H1 (cell line): ENCODE measurements around the gene MACROD2. TPM values are rescaled to one million over a fixed set of nuclear protein-coding genes. Genes with fewer than 3 reads are reported as not detected.

Experiments
- CTCF ChIA-PET: fragments of 300-600 bp; sonication (Branson Sonifier 250); formaldehyde crosslinking; loops from one replicate; lab custom pipeline; 2021; ENCODE audit not compliant: partially characterized antibody; lab: Charles Lee
- POLR2A ChIA-PET: fragments of 300-600 bp; sonication (Branson Sonifier 250); formaldehyde crosslinking; loops from one replicate; lab custom pipeline; 2021; ENCODE audit warnings: inconsistent platforms; ENCODE audit not compliant: partially characterized antibody; lab: Charles Lee
- DNase-seq, 2 experiments: peaks; one replicate each; pipeline versions ENCODE4 v3.0.0 to v3.0.0-alpha.2; 2010 to 2022; ENCODE audit warnings: low spot score in 2 of 2, low read depth in 1 of 2, mixed read lengths in 1 of 2
- FAIRE-seq: peaks from 2 replicates; lab custom pipeline; 2011; peaks lifted over from hg19 to GRCh38; lab: Jason Lieb, UNC
- H2AFZ ChIP-seq: 2 replicates; pipeline ENCODE4 v1.8.1; 2012; ENCODE audit warnings: low read length, inconsistent platforms
- H2AK5ac ChIP-seq: 2 replicates; pipeline ENCODE4 v1.6.1; 2013; ENCODE audit warnings: low read depth, low read length
- H2BK120ac ChIP-seq: replicated peaks from 2 replicates; pipeline ENCODE3; 2013; ENCODE audit warnings: low read depth, low read length, inconsistent platforms
- H2BK12ac ChIP-seq: 2 replicates; pipeline ENCODE4 v1.6.1; 2013; ENCODE audit warnings: low read depth, low read length
- H2BK15ac ChIP-seq: 2 replicates; pipeline ENCODE4 v1.6.1; 2013; ENCODE audit warnings: low read length
- H2BK20ac ChIP-seq: 2 replicates; pipeline ENCODE4 v1.6.1; 2013; ENCODE audit warnings: low read length
- H2BK5ac ChIP-seq: 2 replicates; pipeline ENCODE4 v1.6.1; 2013; ENCODE audit warnings: low read depth, low read length
- H3K14ac ChIP-seq: 2 replicates; pipeline ENCODE4 v1.6.1; 2013; ENCODE audit warnings: inconsistent platforms; ENCODE audit not compliant: insufficient read length
- H3K18ac ChIP-seq: 2 replicates; pipeline ENCODE4 v1.6.1; 2013; ENCODE audit warnings: low read length; ENCODE audit errors: extremely low read depth
- H3K23ac ChIP-seq: 2 replicates; pipeline ENCODE4 v1.6.1; 2013; ENCODE audit warnings: inconsistent platforms; ENCODE audit not compliant: insufficient read length
- H3K23me2 ChIP-seq: 2 replicates; pipeline ENCODE4 v1.6.1; 2013; ENCODE audit warnings: low read depth, low read length
- H3K27ac ChIP-seq: 2 replicates; pipeline ENCODE4 v1.6.1; 2011; ENCODE audit warnings: low read depth, low read length, inconsistent platforms
- H3K27me3 ChIP-seq, 4 experiments: replicated peaks in 1 of 4; 1 replicate in 1 of 4; 2 replicates in 3 of 4; pipeline versions ENCODE4 v1.6.1 to v1.8.1; 2011 to 2013; ENCODE audit warnings: low read length in 3 of 4, mild to moderate bottlenecking in 3 of 4, inconsistent platforms in 2 of 4, mixed read lengths in 2 of 4, moderate library complexity in 1 of 4; ENCODE audit not compliant: control insufficient read depth in 3 of 4, insufficient read depth in 3 of 4; ENCODE audit errors: extremely low read depth in 1 of 4
- H3K36me3 ChIP-seq, 4 experiments: 2 replicates each; pipeline versions ENCODE4 v1.6.1 to v1.8.1; 2011 to 2013; ENCODE audit warnings: mild to moderate bottlenecking in 4 of 4, low read length in 3 of 4, moderate library complexity in 2 of 4, control low read depth in 1 of 4, inconsistent platforms in 1 of 4; ENCODE audit not compliant: insufficient read depth in 4 of 4, control insufficient read depth in 2 of 4
- H3K4ac ChIP-seq: replicated peaks from 2 replicates; pipeline ENCODE3; 2013; ENCODE audit warnings: low read length, low read depth, mixed read lengths, inconsistent platforms; ENCODE audit not compliant: insufficient read length
- H3K4me1 ChIP-seq, 4 experiments: replicated peaks in 1 of 4; 1 replicate in 1 of 4; 2 replicates in 3 of 4; pipeline versions ENCODE4 v1.6.1 to v1.8.1; 2011 to 2013; ENCODE audit warnings: low read length in 3 of 4, inconsistent platforms in 2 of 4, mixed read lengths in 1 of 4; ENCODE audit not compliant: insufficient read depth in 4 of 4, control insufficient read depth in 3 of 4
- H3K4me2 ChIP-seq, 2 experiments: 2 replicates each; pipeline versions ENCODE4 v1.6.1 to v1.8.1; 2011 to 2013; ENCODE audit warnings: low read depth in 2 of 2, low read length in 2 of 2, control low read depth in 1 of 2, inconsistent platforms in 1 of 2, mild to moderate bottlenecking in 1 of 2; ENCODE audit not compliant: insufficient read depth in 1 of 2
- H3K4me3 ChIP-seq, 4 experiments: fragments of 200-600, 300-600 bp in 1 of 4; sonication (generic), shearing (Covaris generic), sonication (Bioruptor Twin) in 1 of 4; 2 replicates each; pipeline versions ENCODE4 v1.5.1 to v1.8.1; 2011 to 2016; ENCODE audit warnings: low read length in 4 of 4, low read depth in 3 of 4, control low read depth in 2 of 4, inconsistent platforms in 2 of 4, mild to moderate bottlenecking in 2 of 4, mixed read lengths in 1 of 4, moderate library complexity in 1 of 4; ENCODE audit not compliant: insufficient read depth in 2 of 4; ENCODE audit errors: extremely low read depth in 1 of 4
- H3K56ac ChIP-seq: replicated peaks from 2 replicates; pipeline ENCODE3; 2013; ENCODE audit warnings: low read depth, mild to moderate bottlenecking, mixed read lengths, low read length, inconsistent platforms; ENCODE audit not compliant: insufficient read length
- H3K79me1 ChIP-seq: 2 replicates; pipeline ENCODE4 v1.6.1; 2013; ENCODE audit warnings: low read depth, low read length, control low read depth
- H3K79me2 ChIP-seq, 2 experiments: 2 replicates each; pipeline versions ENCODE4 v1.6.1 to v1.8.1; 2012 to 2013; ENCODE audit warnings: low read length in 2 of 2, mild to moderate bottlenecking in 2 of 2, inconsistent platforms in 1 of 2; ENCODE audit not compliant: insufficient read depth in 2 of 2, control insufficient read depth in 1 of 2
- H3K9ac ChIP-seq, 4 experiments: replicated peaks in 1 of 4; 1 replicate in 1 of 4; 2 replicates in 3 of 4; pipeline versions ENCODE4 v1.6.1 to v1.8.1; 2011 to 2013; ENCODE audit warnings: low read depth in 3 of 4, low read length in 3 of 4, control low read depth in 2 of 4, mild to moderate bottlenecking in 2 of 4, moderate library complexity in 2 of 4, inconsistent platforms in 1 of 4; ENCODE audit errors: extremely low read depth in 1 of 4
- H3K9me3 ChIP-seq, 2 experiments: 2 replicates each; pipeline versions ENCODE4 v1.6.1 to v1.8.1; 2012 to 2013; ENCODE audit warnings: mild to moderate bottlenecking in 2 of 2, moderate library complexity in 2 of 2, control low read depth in 1 of 2, inconsistent platforms in 1 of 2, low read depth in 1 of 2, low read length in 1 of 2, mixed read lengths in 1 of 2; ENCODE audit not compliant: insufficient read depth in 2 of 2
- H4K20me1 ChIP-seq, 2 experiments: replicated peaks in 1 of 2; 2 replicates each; pipeline versions ENCODE3 to v1.8.1; 2011 to 2013; ENCODE audit warnings: inconsistent platforms in 2 of 2, low read length in 2 of 2, mild to moderate bottlenecking in 1 of 2; ENCODE audit not compliant: insufficient read depth in 2 of 2, control insufficient read depth in 1 of 2
- H4K5ac ChIP-seq: 2 replicates; pipeline ENCODE4 v1.6.1; 2013; ENCODE audit warnings: low read length, low read depth, mixed read lengths, inconsistent platforms; ENCODE audit not compliant: insufficient read length
- H4K8ac ChIP-seq: 2 replicates; pipeline ENCODE4 v1.8.0; 2013; ENCODE audit warnings: mild to moderate bottlenecking, moderate library complexity, low read length, inconsistent platforms; ENCODE audit not compliant: insufficient read depth; ENCODE audit errors: extremely low read depth
- H4K91ac ChIP-seq: replicated peaks from 2 replicates; pipeline ENCODE3; 2013; ENCODE audit warnings: low read length, mixed read lengths, inconsistent platforms; ENCODE audit not compliant: insufficient read length
- BACH1 ChIP-seq: IDR thresholded peaks from 2 replicates; pipeline ENCODE4 v1.6.1; 2012; ENCODE audit warnings: low read length, improper control_type of control experiment
- CTBP2 ChIP-seq: IDR thresholded peaks from 2 replicates; pipeline ENCODE4 v1.7.0; 2011; ENCODE audit warnings: borderline replicate concordance, mild to moderate bottlenecking, moderate library complexity, mixed read lengths, low read length; ENCODE audit not compliant: insufficient read depth, insufficient read length
- FOSL1 ChIP-seq: IDR thresholded peaks from 2 replicates; pipeline ENCODE4 v1.6.1; 2011; ENCODE audit warnings: mild to moderate bottlenecking, low read depth, low read length, moderate library complexity; ENCODE audit not compliant: insufficient read depth
- KDM5A ChIP-seq: fragments of 200-600 bp; IDR thresholded peaks from 2 replicates; pipeline ENCODE4 v1.7.1; 2012; ENCODE audit warnings: mild to moderate bottlenecking, low read length, inconsistent platforms, mixed read lengths
- POLR2AphosphoS5 ChIP-seq: IDR thresholded peaks from 2 replicates; pipeline ENCODE4 v1.6.1; 2011; ENCODE audit warnings: low read depth, low read length
- SIRT6 ChIP-seq: IDR thresholded peaks from one replicate; pipeline ENCODE4 v1.7.1; 2012; ENCODE audit warnings: low read length, inconsistent platforms
- SP1 ChIP-seq: IDR thresholded peaks from 2 replicates; pipeline ENCODE4 v1.6.1; 2011; ENCODE audit warnings: low read depth, low read length
- TEAD4 ChIP-seq: IDR thresholded peaks from 2 replicates; pipeline ENCODE4 v1.6.1; 2012; ENCODE audit warnings: low read depth, low read length, inconsistent platforms, mixed read lengths
- WGBS, 2 experiments: shearing (Covaris generic) in 1 of 2; methylation state at CpG; one replicate each; pipeline versions ENCODE4 v1.1.6 to v1.1.7; 2013 to 2015; ENCODE audit warnings: low lambda C conversion rate in 2 of 2, mixed read lengths in 2 of 2, inconsistent platforms in 1 of 2, low coverage in 1 of 2, missing lambda C conversion rate in 1 of 2; ENCODE audit not compliant: insufficient replicate concordance in 2 of 2, insufficient coverage in 1 of 2, insufficient read length in 1 of 2; ENCODE audit errors: extremely low coverage in 1 of 2, missing lambda C conversion rate in 1 of 2; 5-methylcytosine and 5-hydroxymethylcytosine counted together
- polyA plus RNA-seq, 7 experiments: library from polyadenylated mRNA; depleted of rRNA in 3 of 7; stranded (reverse) in 5 of 7; unstranded in 2 of 7; fragments of >200 nt in 5 of 7; fragments of 200-250 nt in 2 of 7; gene quantifications; 1 replicate in 5 of 7; 2 replicates in 1 of 7; 4 replicates in 1 of 7; pipeline versions ENCODE4 v1.2.1 to v1.2.3, GENCODE V29; 2011 to 2013; ENCODE audit warnings: missing spikeins in 2 of 7, mixed read lengths in 2 of 7
- total RNA-seq: library from RNA; stranded (reverse); fragmentation: NEBNext Ultra II Directional; extraction: Animal tissue kit (Norgen Biotek cat#: 25700); gene quantifications from 2 replicates; pipeline ENCODE4 v1.2.1, GENCODE V29; 2021
- TF ChIP-seq, protein P1 (sequence below), 3 experiments: IDR thresholded peaks; 1 replicate in 2 of 3; 2 replicates in 1 of 3; pipeline versions ENCODE4 v1.5.1 to v1.6.1; 2011; ENCODE audit warnings: low read length in 3 of 3, mild to moderate bottlenecking in 3 of 3, inconsistent platforms in 2 of 3, low read depth in 1 of 3, moderate library complexity in 1 of 3; ENCODE audit not compliant: insufficient read depth in 1 of 3; ENCODE audit errors: control extremely low read depth in 1 of 3
- TF ChIP-seq, protein P2 (sequence below): IDR thresholded peaks from 2 replicates; pipeline ENCODE4 v1.6.1; 2011; ENCODE audit warnings: low read depth, mild to moderate bottlenecking, low read length; ENCODE audit not compliant: insufficient read depth
- TF ChIP-seq, protein P3 (sequence below): IDR thresholded peaks from 2 replicates; pipeline ENCODE4 v1.6.1; 2012; ENCODE audit warnings: inconsistent platforms

Gene MACROD2
- total and polyA plus RNA-seq, 2 of the 8 experiments (the other 6 are each of a cell fraction or from before 2014, with no cell fraction given) = 0.70 to 3.9 TPM

DNA sequence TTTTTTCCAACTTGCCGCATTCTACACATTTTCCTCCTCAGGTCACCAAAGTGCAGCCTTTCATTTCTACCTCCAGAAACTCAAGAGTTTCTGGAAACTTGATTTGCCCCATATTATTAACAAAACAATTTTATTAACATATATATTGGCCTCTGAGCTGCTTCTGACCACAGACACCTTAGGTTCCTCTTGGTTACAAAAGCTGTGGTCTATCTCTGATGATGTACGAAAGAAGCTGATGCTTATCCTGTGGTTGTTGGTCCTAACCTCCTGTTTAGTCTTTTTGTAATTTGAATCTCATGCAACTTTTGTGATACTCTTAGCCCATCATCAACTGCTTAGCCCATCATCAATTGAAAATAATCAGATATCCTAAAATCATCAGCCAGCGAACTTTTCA is 1842.2 kb downstream of the MACROD2 start:
- no peak overlapping the region for H3K4me2 ChIP-seq
- no peaks in the 10 kb centered on the region for H3K4me1 ChIP-seq
- H2BK5ac ChIP-seq = no peak overlapping the region
- FAIRE-seq (no peak), DNase-seq (no peak)
- H4K8ac ChIP-seq = no peak overlapping the region
- H2AFZ ChIP-seq = no peak overlapping the region
- H4K91ac ChIP-seq = no peak overlapping the region
- H3K14ac ChIP-seq = no peak overlapping the region
- H2BK15ac ChIP-seq = no peak overlapping the region
- no peak overlapping the region for H3K9ac ChIP-seq
- H3K36me3 ChIP-seq = no peaks in the 10 kb centered on the region
- no peaks in the 10 kb centered on the region for H3K79me2 ChIP-seq
- H2BK120ac ChIP-seq = no peak overlapping the region
- no peak overlapping the region for H2BK20ac ChIP-seq
- H2BK12ac ChIP-seq = no peak overlapping the region
- H3K23me2 ChIP-seq = no peaks in the 10 kb centered on the region
- no peak overlapping the region for H4K5ac ChIP-seq
- H3K23ac ChIP-seq = no peak overlapping the region
- H3K56ac ChIP-seq = no peak overlapping the region
- no peaks in the 10 kb centered on the region for H3K27me3 ChIP-seq
- no peaks in the 10 kb centered on the region for H4K20me1 ChIP-seq
- H3K4ac ChIP-seq = no peak overlapping the region
- H3K4me3 ChIP-seq = no peak overlapping the region
- no peak overlapping the region for H3K27ac ChIP-seq
- WGBS, 2 experiments = 86% methylated on average over 3 of the region's 3 CpGs; no CpG with 5 or more reads in 1 of the 2 experiments
- ChIA-PET POLR2A (no interaction called here), CTCF (interaction anchor here (0.5 to 1.1 kb wide), 4 partner anchors 128 to 499 kb away, joined by 3 read pairs; no protein-coding TSS in a partner anchor)
- H2AK5ac ChIP-seq = no peak overlapping the region
- no peak overlapping the region for H3K18ac ChIP-seq
- H3K79me1 ChIP-seq = no peaks in the 10 kb centered on the region
- no peaks in the 10 kb centered on the region for H3K9me3 ChIP-seq
- TF ChIP-seq SIRT6 (no peak), SP1 (no peak), FOSL1 (no peak), KDM5A (no peak), BACH1 (no peak), TEAD4 (no peak), CTBP2 (no peak), POLR2AphosphoS5 (no peak)
- TF ChIP-seq, protein P1, sequence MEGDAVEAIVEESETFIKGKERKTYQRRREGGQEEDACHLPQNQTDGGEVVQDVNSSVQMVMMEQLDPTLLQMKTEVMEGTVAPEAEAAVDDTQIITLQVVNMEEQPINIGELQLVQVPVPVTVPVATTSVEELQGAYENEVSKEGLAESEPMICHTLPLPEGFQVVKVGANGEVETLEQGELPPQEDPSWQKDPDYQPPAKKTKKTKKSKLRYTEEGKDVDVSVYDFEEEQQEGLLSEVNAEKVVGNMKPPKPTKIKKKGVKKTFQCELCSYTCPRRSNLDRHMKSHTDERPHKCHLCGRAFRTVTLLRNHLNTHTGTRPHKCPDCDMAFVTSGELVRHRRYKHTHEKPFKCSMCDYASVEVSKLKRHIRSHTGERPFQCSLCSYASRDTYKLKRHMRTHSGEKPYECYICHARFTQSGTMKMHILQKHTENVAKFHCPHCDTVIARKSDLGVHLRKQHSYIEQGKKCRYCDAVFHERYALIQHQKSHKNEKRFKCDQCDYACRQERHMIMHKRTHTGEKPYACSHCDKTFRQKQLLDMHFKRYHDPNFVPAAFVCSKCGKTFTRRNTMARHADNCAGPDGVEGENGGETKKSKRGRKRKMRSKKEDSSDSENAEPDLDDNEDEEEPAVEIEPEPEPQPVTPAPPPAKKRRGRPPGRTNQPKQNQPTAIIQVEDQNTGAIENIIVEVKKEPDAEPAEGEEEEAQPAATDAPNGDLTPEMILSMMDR (IDR thresholded peaks at IDR 0.05; ENCODE audit: control extremely low read depth in 1 of 3, insufficient read depth in 1 of 3, low read depth in 1 of 3, low read length in 3 of 3) = no peak
- TF ChIP-seq, protein P2, sequence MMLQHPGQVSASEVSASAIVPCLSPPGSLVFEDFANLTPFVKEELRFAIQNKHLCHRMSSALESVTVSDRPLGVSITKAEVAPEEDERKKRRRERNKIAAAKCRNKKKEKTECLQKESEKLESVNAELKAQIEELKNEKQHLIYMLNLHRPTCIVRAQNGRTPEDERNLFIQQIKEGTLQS = no peak
- TF ChIP-seq, protein P3, sequence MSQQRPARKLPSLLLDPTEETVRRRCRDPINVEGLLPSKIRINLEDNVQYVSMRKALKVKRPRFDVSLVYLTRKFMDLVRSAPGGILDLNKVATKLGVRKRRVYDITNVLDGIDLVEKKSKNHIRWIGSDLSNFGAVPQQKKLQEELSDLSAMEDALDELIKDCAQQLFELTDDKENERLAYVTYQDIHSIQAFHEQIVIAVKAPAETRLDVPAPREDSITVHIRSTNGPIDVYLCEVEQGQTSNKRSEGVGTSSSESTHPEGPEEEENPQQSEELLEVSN = no peak
